WERI-Rb-1 (cell line): ENCODE data around the gene GPC1.

Experiments
- DNase-seq: peaks from one replicate; pipeline ENCODE4 v3.0.0-alpha.2; 2020
- H3K27ac ChIP-seq: fragments of 250-450 bp; sonication (Bioruptor Pico); 2 replicates; pipeline ENCODE4 v1.5.1; 2020; ENCODE audit warnings: mild to moderate bottlenecking, moderate library complexity
- H3K27me3 ChIP-seq: fragments of 250-450 bp; sonication (Bioruptor Pico); 2 replicates; pipeline ENCODE4 v1.5.1; 2021; ENCODE audit warnings: mild to moderate bottlenecking, low read depth, moderate library complexity; ENCODE audit not compliant: insufficient read depth, severe bottlenecking
- H3K36me3 ChIP-seq: fragments of 250-450 bp; sonication (Bioruptor Pico); 2 replicates; pipeline ENCODE4 v1.5.1; 2020; ENCODE audit warnings: mild to moderate bottlenecking, moderate library complexity
- H3K4me3 ChIP-seq: 2 replicates; pipeline ENCODE4 v1.5.1; 2011; ENCODE audit warnings: low read depth, mild to moderate bottlenecking, control low read depth, low read length
- H3K9me3 ChIP-seq: fragments of 250-450 bp; sonication (Bioruptor Pico); 2 replicates; pipeline ENCODE4 v1.5.1; 2021; ENCODE audit warnings: mild to moderate bottlenecking, moderate library complexity; ENCODE audit not compliant: severe bottlenecking
- TF ChIP-seq, protein P1 (sequence below): IDR thresholded peaks from 2 replicates; pipeline ENCODE4 v1.5.1; 2011; ENCODE audit warnings: low read depth, mild to moderate bottlenecking, control low read depth, inconsistent platforms, low read length

Gene GPC1

DNA sequence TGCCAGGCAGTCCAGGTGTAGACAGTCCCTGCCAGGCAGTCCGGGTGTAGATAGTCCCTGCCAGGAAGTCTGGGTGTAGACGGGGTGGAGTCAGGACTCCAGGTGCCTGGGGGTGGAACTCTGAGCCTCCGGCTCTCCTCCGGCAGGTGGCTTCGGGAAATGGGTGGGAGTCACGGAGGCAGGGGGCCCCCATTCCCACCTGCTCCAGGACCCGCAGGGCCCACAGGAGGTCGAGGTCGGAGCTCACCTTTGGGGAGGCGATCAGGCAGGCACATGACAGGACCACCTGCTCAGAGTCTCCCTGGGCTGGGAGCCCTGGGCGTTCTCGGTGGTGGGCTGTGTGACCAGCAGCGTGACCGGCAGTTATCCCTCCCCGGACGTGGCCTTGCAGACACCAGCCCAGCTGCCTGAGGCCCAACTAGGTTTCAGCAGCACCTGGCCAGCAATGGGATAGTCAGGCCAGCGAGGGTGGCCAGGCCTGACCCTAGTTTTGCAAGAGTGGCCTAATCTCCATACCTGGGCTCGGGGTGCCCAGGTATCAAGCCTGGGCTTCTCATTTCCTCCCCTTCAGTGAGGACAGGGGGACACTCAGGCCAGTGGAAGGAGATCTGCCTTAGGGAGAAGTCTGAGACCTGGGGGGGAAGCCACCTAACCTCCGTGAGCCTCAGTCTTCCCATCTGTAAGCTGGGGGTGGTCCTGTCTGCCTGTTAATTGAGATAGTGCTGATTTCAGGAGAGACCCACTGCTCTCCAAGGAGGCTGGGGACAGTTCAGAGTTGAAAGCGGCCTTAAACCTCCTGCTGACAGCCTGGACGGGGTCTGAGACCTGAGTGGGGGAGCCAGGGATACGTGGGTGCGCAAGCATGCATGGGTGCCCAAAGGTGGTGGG lies 13.2 kb downstream of the GPC1 start:
- Histone ChIP-seq H3K27me3 (no peaks in the 10 kb centered on the region), H3K9me3 (no peaks in the 10 kb centered on the region), H3K4me3 (no peak overlapping the region), H3K27ac (no peak overlapping the region), H3K36me3 (no peaks in the 10 kb centered on the region)
- no peak for DNase-seq
- TF ChIP-seq, protein P1, sequence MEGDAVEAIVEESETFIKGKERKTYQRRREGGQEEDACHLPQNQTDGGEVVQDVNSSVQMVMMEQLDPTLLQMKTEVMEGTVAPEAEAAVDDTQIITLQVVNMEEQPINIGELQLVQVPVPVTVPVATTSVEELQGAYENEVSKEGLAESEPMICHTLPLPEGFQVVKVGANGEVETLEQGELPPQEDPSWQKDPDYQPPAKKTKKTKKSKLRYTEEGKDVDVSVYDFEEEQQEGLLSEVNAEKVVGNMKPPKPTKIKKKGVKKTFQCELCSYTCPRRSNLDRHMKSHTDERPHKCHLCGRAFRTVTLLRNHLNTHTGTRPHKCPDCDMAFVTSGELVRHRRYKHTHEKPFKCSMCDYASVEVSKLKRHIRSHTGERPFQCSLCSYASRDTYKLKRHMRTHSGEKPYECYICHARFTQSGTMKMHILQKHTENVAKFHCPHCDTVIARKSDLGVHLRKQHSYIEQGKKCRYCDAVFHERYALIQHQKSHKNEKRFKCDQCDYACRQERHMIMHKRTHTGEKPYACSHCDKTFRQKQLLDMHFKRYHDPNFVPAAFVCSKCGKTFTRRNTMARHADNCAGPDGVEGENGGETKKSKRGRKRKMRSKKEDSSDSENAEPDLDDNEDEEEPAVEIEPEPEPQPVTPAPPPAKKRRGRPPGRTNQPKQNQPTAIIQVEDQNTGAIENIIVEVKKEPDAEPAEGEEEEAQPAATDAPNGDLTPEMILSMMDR: no peak

DNA sequence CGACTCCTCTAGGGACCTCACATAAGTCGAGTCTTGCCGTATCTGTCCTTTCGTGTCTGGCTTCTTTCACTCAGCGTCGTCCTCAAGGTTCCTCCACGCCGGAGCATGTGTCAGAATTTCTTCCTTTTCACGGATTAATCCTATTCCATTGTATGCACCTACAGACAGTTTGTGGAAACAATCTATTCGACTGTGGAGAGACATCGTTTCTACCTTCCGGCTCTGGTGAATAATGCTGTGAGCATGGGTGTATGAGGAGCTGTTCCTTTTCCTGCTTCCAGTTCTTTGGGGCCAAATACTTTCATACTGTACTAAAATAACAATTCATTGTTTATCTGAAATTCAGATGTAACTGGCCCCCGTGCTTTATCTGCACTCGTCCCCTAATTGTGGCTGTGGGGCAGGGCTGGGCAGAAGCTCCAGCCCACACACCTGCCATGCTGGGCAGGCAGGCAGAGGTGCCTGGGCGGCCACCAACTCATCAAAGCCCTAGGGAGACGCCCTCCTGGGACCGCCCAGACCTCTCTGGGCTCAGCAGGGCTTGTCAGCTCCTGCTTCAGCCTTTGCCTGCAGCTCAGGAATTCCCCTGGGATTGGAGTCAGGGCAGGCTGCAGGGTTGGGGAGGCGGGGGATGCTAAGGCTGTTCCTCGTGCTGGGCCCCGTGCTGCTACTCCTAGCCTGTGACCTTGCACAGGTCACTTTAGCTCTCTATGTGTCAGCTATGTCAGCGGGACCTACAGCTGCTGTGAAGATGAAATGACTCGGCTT lies 14.5 kb downstream of the GPC1 start:
- TF ChIP-seq, protein P1: no peak
- H3K9me3 ChIP-seq: no peaks in the 10 kb centered on the region
- no peak overlapping the region for H3K4me3 ChIP-seq
- H3K27me3 ChIP-seq: no peaks in the 10 kb centered on the region
- no peaks in the 10 kb centered on the region for H3K36me3 ChIP-seq
- no peak overlapping the region for H3K27ac ChIP-seq
- peak; percentile 63 for DNase-seq

DNA sequence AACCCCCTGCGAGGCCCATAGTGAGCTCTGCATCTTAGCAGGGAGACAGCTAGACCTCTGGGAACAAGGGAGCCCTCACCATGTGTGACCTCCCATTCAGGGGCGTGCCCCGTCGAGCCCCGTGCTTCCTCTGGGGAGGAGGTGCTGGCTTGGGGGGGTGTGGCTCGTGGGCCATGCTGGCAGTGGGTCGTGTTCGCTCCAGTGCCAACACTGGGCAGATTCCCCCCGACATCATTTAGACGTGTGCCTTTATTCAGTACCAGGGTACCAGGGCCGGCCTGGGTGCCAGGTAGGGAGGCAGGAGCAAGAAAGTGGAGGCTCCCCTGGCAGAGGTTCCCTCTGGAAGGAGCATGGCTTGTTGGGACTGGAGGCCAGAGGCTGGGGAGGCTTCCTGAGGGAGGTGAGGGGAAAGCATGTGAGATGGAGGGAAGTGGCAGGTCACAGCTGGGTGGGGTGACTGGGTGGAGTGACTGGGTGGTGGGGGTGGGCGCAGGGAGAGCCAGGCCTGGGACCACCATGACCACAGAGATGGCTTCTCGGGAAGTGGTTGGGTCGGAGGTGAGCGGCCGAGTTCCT lies 15.2 kb downstream of the GPC1 start:
- TF ChIP-seq, protein P1: no peak
- DNase-seq: no peak
- H3K9me3 ChIP-seq: no peaks in the 10 kb centered on the region
- H3K4me3 ChIP-seq: no peak overlapping the region
- H3K36me3 ChIP-seq: no peaks in the 10 kb centered on the region
- no peaks in the 10 kb centered on the region for H3K27me3 ChIP-seq
- no peak overlapping the region for H3K27ac ChIP-seq

DNA sequence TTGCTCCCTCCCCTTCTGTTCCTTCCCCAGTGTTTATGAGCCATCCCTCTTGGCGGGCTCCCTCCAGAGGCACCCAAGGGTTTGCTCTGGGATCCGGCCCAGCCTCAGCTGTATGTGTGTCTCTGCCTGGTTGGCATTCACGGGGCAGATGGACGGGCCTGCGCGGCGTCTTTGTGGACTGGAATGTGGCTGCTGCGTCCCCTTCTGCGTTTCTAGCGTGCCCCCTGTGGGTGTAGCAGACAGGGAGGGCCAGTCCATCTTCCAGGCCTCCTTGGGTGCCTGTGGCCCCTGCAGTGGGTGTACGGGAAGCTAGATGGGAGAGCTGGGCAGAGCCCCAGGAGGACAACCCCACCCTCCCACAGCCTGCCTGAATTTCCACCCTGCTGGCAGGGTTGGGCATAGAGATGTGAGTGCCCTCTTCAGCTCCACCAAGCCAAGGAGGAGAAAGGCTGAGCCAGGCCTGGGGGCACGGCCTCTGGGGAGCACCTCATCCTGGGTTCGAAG lies 15.7 kb downstream of the GPC1 start:
- Histone ChIP-seq H3K27me3 (no peaks in the 10 kb centered on the region), H3K36me3 (no peaks in the 10 kb centered on the region), H3K4me3 (no peak overlapping the region), H3K27ac (no peak overlapping the region), H3K9me3 (no peaks in the 10 kb centered on the region)
- TF ChIP-seq, protein P1: no peak
- no peak for DNase-seq

DNA sequence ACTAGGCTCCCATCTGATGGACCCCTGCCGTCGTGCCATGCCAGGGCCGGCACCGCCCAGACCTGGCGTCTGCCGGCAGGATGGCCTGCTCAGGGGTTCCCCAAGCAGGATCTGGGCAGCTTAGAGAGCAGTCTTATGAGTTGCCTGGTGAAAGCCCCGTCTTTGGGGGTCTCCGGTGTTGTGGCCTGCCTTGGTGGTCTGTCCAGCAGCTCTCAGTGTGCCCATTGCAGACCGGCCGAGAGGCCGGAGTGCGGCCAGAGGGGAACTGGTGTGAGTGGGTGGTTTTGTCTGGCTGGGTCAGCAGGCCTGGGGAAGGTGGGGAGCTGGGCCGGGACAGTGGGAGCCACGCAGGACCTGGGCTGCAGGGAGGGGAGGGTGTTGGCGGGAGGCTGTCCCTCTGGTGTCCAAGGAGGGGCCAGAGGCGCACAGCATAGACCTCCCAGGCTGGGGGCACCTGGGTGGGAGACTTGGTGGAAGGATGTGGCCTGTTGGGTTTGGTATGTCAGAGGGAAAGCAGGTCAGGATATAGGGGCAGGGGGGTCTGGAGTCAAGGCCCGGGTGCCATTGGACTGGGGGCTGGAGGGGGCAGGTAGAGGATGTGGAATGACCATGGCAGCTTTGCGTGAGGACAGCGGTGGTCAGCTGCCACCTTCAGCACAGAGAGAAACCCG lies 16.5 kb downstream of the GPC1 start:
- H3K36me3 ChIP-seq: no peaks in the 10 kb centered on the region
- TF ChIP-seq, protein P1: no peak
- H3K27ac ChIP-seq: peak overlapping the region; percentile 66

More for the DNA sequence above, 16.5 kb downstream of the GPC1 start:
- Histone ChIP-seq H3K27me3 (no peaks in the 10 kb centered on the region), H3K9me3 (no peaks in the 10 kb centered on the region), H3K4me3 (peak overlapping the region; percentile 56)
- DNase-seq: no peak
